ENCODE measurements around the gene ADARB2. TPM values are rescaled to one million over a fixed set of nuclear protein-coding genes. Genes with fewer than 3 reads are reported as not detected.

Gene ADARB2
- total and polyA plus RNA-seq, 10 of the 15 experiments (the other 5 are each of a cell fraction or from before 2014, with no cell fraction given), result 0.02 to 4.1 (median 0.76) TPM

DNA sequence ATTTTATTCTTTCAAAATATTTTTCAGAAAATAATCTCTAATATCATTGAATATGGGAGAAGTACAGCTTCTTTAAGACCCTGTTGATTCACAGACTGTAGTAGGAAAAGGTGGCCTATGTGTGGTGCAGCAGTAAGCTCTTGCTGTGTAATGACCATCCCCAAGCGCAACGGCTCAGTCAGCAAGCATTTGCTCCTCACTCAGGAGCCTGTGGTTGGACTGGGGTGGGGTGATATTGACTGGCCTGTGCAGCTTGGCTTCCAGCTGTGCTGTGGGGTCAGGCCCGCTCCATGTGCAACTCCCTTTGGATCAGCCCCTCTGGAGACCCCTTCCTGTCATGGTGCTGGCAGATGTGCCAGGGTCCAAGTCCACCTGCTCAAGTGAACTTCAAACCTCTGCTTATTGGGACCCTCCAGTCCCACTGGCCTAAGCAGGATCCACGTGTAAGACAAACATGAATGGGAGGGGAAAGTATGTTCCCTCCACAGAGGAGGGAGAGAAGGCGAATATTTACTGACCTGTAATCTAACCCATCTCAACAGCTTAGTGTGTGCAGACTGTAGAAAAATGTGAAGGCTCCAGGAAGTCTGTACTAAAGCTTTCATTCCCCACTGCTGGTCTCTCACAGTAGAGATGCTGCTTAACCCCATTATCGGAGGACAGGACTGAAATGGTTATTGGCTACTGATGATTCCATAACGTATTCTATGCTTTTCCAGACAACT is 441.4 kb downstream of the ADARB2 start:
- ChIA-PET RAD21 (ENCODE audit: unreplicated experiment) (no interaction called here), POLR2A (no interaction called here), CTCF (no interaction called here), SMC1A (ENCODE audit: uncharacterized antibody, unreplicated experiment) (no interaction called here)
- FAIRE-seq, result no peak
- Histone ChIP-seq H3K27me3 (replicated peaks in 1 of 2; ENCODE audit: control insufficient read depth in 2 of 2, insufficient read depth in 2 of 2, low read length in 1 of 2) (no peaks in the 10 kb centered on the region), H3K9ac (ENCODE audit: control insufficient read depth, insufficient read depth, low read length) (no peak overlapping the region), H4K20me1 (ENCODE audit: control insufficient read depth, insufficient read depth) (no peaks in the 10 kb centered on the region), H3K79me2 (ENCODE audit: control insufficient read depth, insufficient read depth, low read length) (no peaks in the 10 kb centered on the region), H3K4me3 (no peak overlapping the region), H3K36me3 (ENCODE audit: control insufficient read depth in 2 of 2, insufficient read depth in 2 of 2, low read length in 1 of 2) (no peaks in the 10 kb centered on the region), H3K9me3 (replicated peaks; ENCODE audit: control insufficient read depth, insufficient read depth, low read length) (no peaks in the 10 kb centered on the region), H3K4me1 (ENCODE audit: control insufficient read depth, insufficient read depth, low read length) (no peaks in the 10 kb centered on the region), H2AFZ (ENCODE audit: control insufficient read depth, low read depth, low read length) (no peak overlapping the region), H3K27ac (ENCODE audit: control insufficient read depth, insufficient read depth) (no peak overlapping the region), H3K4me2 (ENCODE audit: control insufficient read depth, insufficient read depth) (no peak overlapping the region)
- no peak for DNase-seq (ENCODE audit: low read depth, low spot score)
- no TSS peak for BruUV-seq (replicated peaks)
- WGBS (ENCODE audit: insufficient coverage, insufficient replicate concordance, low lambda C conversion rate, missing lambda C conversion rate), result 35% methylated on average over 7 of the region's 7 CpGs
- intact Hi-C loops (cut with micrococcal nuclease; ENCODE audit: unreplicated experiment), result no loop called here
- no peak for ATAC-seq
- in situ Hi-C loops (cut with MboI), result no loop called here
- TF ChIP-seq REST (IDR thresholded peaks at IDR 0.05; ENCODE audit: low read depth, low read length) (no peak), ASH2L (IDR thresholded peaks at IDR 0.05; ENCODE audit: borderline replicate concordance, low read depth) (no peak), DPF2 (IDR thresholded peaks at IDR 0.05) (no peak), YBX1 (IDR thresholded peaks at IDR 0.05) (no peak), CHD1 (IDR thresholded peaks at IDR 0.05; ENCODE audit: low read depth, low read length) (no peak), POLR2AphosphoS5 (IDR thresholded peaks at IDR 0.05; ENCODE audit: low read length) (no peak), IKZF2 (IDR thresholded peaks at IDR 0.05) (no peak), EZH2 (IDR thresholded peaks at IDR 0.05; ENCODE audit: borderline replicate concordance, control insufficient read depth, low read depth, low read length) (no peak), SUPT20H (IDR thresholded peaks at IDR 0.05; ENCODE audit: borderline replicate concordance, control insufficient read depth, low read depth, low read length) (no peak), ZZZ3 (IDR thresholded peaks at IDR 0.05; ENCODE audit: control insufficient read depth, insufficient read length, low read depth) (no peak), JUNB (IDR thresholded peaks at IDR 0.05) (no peak), CHD4 (IDR thresholded peaks at IDR 0.05) (no peak), CBX5 (IDR thresholded peaks at IDR 0.05; ENCODE audit: low read depth) (no peak), ZNF622 (IDR thresholded peaks at IDR 0.05) (no peak)
- TF ChIP-seq, protein P1, sequence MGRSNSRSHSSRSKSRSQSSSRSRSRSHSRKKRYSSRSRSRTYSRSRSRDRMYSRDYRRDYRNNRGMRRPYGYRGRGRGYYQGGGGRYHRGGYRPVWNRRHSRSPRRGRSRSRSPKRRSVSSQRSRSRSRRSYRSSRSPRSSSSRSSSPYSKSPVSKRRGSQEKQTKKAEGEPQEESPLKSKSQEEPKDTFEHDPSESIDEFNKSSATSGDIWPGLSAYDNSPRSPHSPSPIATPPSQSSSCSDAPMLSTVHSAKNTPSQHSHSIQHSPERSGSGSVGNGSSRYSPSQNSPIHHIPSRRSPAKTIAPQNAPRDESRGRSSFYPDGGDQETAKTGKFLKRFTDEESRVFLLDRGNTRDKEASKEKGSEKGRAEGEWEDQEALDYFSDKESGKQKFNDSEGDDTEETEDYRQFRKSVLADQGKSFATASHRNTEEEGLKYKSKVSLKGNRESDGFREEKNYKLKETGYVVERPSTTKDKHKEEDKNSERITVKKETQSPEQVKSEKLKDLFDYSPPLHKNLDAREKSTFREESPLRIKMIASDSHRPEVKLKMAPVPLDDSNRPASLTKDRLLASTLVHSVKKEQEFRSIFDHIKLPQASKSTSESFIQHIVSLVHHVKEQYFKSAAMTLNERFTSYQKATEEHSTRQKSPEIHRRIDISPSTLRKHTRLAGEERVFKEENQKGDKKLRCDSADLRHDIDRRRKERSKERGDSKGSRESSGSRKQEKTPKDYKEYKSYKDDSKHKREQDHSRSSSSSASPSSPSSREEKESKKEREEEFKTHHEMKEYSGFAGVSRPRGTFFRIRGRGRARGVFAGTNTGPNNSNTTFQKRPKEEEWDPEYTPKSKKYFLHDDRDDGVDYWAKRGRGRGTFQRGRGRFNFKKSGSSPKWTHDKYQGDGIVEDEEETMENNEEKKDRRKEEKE (IDR thresholded peaks at IDR 0.05), result no peak
- TF ChIP-seq, protein P2, sequence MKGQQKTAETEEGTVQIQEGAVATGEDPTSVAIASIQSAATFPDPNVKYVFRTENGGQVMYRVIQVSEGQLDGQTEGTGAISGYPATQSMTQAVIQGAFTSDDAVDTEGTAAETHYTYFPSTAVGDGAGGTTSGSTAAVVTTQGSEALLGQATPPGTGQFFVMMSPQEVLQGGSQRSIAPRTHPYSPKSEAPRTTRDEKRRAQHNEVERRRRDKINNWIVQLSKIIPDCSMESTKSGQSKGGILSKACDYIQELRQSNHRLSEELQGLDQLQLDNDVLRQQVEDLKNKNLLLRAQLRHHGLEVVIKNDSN (IDR thresholded peaks at IDR 0.05; ENCODE audit: borderline replicate concordance, extremely low read length, insufficient read depth, low read depth, low read length), result no peak
- TF ChIP-seq, protein P3, sequence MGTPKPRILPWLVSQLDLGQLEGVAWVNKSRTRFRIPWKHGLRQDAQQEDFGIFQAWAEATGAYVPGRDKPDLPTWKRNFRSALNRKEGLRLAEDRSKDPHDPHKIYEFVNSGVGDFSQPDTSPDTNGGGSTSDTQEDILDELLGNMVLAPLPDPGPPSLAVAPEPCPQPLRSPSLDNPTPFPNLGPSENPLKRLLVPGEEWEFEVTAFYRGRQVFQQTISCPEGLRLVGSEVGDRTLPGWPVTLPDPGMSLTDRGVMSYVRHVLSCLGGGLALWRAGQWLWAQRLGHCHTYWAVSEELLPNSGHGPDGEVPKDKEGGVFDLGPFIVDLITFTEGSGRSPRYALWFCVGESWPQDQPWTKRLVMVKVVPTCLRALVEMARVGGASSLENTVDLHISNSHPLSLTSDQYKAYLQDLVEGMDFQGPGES (IDR thresholded peaks at IDR 0.05), result no peak

Data from GM12878 (cell line).